DMS153 (cell line): Measurements from ENCODE around the gene ACAT2.
A peak's percentile ranks its signal among the peaks of the same experiment; 100 is the strongest.
"Not testable (repeated sequence)": the region's sequence is repeated elsewhere in the genome, so short reads cannot be mapped to it uniquely, and the experiment has no call there.

Experiments used
- DNase-seq: peaks from one replicate; lab custom pipeline; 2025; lab: John Stamatoyannopoulos, UW

ACAT2 gene

GRCh38 chr6:159772196-159772595 lies 10.4 kb downstream of the ACAT2 start:
- DNase-seq = no peak

GRCh38 chr6:159777240-159777904 lies 15.5 kb downstream of the ACAT2 start:
- DNase-seq = no peak

DNA sequence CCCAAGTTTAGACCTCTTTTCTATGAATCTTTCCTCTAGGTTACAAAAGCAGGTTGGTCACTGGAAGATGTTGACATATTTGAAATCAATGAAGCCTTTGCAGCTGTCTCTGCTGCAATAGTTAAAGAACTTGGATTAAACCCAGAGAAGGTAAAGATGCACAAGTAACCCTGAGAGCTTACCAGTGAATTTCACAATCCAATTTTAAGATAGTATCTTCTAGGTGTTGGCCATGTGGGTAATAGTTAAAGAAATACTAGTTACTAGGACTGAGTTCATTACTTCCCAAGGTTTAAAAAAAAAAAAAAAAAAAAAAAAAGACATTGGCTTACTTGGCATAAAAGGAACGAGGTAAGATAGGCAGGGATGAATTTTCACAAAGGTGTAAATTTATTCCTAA lies 16.3 kb downstream of the ACAT2 start:
- DNase-seq = no peak

GRCh38 chr6:159778542-159779103 lies 16.8 kb downstream of the ACAT2 start:
- no peak for DNase-seq

- no peak for DNase-seq
Measured at GRCh38 chr6:159788276-159788675, 26.4 kb downstream of the ACAT2 start.

- no peak for DNase-seq
Measured at GRCh38 chr6:159788753-159789376, 27.0 kb downstream of the ACAT2 start.

GRCh38 chr6:159789377-159790148 lies 27.7 kb downstream of the ACAT2 start, which contains the start of gene TCP1:
TCP1 (minus strand) TSS chr6:159789602; CDS start chr6:159789468, 134 bp downstream.
- DNase-seq = peak; percentile 99

GRCh38 chr6:159790149-159790955 lies 28.5 kb downstream of the ACAT2 start, which contains the start of gene MRPL18:
MRPL18 (plus strand) TSS chr6:159790467; CDS start chr6:159790588, 121 bp downstream.
- peak; percentile 97 for DNase-seq

GRCh38 chr6:159790956-159791598 lies 29.2 kb downstream of the ACAT2 start:
- DNase-seq = no peak

DNA sequence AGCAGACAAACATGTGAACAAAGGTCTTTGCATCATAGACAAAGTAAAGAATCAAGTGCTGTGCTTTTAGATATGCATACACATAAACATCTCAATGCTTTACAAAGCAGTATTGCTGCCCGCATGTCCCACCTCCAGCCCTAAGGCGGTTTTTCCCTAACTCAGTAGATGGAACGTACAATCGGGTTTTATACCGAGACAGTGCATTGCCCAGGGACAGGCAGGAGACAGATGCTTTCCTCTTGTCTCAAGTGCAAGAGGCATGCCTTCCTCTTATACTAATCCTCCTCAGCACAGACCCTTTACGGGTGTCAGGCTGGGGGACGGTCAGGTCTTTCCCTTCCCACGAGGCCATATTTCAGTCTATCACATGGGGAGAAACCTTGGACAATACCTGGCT lies 33.1 kb downstream of the ACAT2 start:
- not testable (repeated sequence) for DNase-seq

DNA sequence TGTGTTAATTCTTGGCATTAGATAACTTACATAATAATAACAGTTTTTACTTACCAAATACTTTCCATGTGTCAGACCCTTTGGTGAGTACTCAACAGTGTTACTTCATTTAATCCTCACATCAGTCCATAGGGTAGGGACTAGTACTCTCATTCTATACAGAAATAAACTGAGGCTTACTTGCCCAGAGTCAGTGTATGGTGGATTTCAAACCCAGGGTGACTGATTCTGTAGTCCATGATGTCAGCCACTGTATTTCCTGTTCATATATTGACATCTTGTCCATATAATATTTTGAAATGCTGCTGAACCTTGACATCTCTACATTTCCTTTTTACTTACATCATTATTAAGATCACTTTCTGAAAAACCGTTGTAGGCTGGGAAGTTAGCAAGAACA lies 35.7 kb downstream of the ACAT2 start:
- DNase-seq = no peak

DNA sequence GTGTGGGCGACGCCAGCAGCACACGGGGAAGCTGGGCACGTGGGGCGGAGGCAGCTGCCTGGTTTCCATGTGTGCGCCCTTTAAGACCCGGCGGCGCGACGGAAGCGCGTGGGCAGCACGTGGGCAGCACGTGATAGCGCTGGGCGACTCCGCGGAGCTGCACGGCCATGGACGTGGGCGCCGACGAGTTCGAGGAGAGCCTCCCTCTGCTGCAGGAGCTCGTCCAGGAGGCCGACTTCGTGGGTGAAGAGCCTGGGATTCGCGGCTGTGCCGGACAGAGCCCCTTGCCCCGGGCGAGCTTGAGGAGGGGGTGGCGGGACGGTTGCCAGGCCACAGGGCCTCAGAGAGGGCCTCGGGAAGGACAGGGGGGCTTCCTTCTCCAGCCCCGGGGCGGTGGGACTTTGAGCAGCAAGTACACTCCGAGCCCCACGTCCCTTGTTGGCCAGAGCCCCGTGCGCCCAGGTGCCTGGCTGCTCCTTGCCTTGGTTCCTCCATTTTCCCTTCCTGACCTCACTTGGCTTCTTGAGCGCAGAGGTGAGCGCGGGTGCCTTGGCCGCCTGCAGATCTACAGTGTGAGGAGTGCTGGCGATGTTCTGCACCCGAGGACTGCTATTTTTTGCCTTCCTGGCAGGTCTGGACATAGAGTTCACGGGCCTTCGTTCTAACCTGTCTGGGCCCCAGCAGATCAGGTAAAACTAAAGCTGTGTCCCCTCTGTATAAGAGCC lies 38.5 kb downstream of the ACAT2 start, which contains the start of gene PNLDC1:
Gene PNLDC1, plus strand, starts transcription at position 136 of the 725 bp plus-strand sequence. Its CDS starts 32 bp downstream, at position 168.
- no peak for DNase-seq

- DNase-seq = no peak
Measured at GRCh38 chr6:159801935-159802334, 40.1 kb downstream of the ACAT2 start.

DNA sequence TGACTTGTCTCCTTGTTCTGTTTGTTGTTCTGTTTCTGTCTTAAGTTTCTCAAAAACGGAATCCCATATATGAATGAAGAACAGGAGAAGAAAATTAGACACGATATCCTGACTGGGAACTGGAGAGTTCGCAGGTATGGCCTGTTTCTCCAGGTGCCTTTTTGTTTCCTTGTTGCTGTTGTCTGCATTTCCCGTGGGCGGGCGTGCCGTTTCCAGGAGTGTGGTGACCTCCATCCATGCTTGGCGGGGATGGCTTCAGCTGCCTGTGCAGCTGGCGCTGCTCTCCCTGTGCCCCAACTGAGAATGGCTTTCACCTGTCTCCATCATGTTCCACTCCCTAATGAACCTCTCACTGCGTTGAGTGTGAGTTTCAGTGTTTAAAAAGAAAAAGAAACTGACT lies 42.7 kb downstream of the ACAT2 start:
- DNase-seq = no peak

- DNase-seq = no peak
Measured at GRCh38 chr6:159805440-159806020, 43.7 kb downstream of the ACAT2 start.

GRCh38 chr6:159806021-159806458 lies 44.2 kb downstream of the ACAT2 start:
- DNase-seq = no peak

DNA sequence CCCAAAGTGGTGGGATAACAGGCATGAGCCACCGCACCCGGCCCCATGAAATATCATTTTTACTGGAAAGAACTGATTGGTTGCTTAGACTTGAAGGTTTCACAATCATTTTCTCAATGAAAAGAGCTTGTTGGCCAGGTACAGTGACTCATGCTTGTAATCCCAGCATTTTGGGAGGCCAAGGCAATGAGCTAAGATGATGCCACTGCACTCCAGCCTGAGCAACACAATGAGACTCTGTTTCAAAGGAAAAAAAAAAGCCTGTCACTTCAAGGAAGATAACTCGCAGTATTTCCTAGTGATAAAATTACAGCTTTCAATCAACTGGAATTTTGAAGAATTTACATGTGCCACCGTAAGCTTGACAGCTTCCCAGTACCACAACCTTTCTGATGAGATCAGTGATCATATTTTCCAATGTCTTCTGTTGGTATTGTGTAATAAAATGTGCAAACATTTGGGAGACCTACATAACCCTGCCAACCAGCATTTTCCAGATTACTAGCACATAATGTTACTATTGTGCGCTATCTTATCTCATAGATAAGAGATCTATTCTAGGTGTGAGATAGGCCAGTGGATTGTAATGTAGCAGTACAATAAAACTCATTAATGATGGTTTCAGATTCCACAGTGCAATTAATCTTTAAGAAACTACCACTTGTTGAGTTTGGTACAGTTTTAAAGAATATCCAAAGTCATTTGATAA lies 45.5 kb downstream of the ACAT2 start:
- no peak for DNase-seq

DNA sequence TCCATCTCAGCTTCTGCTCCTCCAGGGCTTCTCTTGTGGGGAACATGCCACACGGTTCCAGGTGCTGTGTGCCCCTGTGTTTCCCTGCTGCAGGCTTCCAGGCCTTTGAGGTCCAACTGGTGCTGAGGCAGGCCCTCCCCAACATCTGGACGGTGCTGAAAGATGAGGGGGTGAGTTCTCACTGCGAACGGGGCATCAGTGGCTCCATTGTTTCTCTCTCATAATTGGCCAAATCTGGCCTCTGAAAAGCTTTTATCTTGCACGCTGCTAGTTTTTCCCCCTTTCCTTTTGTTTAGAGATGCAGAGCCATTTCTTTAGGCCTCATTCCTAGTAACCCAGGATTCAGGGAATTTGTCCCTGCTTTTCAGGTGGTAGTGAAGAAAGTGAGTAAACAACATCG lies 46.8 kb downstream of the ACAT2 start:
- DNase-seq = no peak

DNA sequence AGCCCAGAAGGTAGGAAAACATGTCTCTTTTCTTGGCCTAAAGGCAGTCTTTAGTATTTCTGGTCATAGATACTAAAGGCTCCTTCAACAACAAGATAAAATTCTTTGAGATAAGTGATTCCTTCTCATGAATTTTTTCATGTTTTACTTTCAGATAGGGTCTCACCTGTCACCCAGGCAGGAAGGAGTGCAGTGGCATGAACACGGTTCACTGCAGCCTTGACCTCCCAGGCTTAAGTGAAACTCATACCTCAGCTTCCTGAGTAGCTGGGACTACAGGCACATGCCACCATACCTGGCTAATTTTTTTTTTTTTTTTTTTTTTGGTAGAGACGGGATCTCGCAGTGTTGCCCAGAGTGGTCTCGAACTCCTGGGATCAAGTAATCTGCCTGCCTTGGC lies 47.3 kb downstream of the ACAT2 start:
- DNase-seq = no peak
